Body of pancreas (tissue), 4 donors: ENCODE measurements around the gene SOX6.

Experiments
- POLR2A ChIP-seq, 3 donors: fragments of 450-650 bp; IDR thresholded peaks; one replicate each; pipeline ENCODE4 v1.6.1; 2016; ENCODE audit warnings: antibody characterized with exemption in 3 of 3, mild to moderate bottlenecking in 2 of 3
- TF ChIP-seq, protein P1 (sequence below), 7 experiments: fragments of 450-650 bp in 4 of 7; fragments of 200-600 bp in 3 of 7; sonication (generic) in 3 of 7; IDR thresholded peaks; one replicate each; pipeline ENCODE4 v1.5.1; 2016 to 2019; ENCODE audit warnings: antibody characterized with exemption in 7 of 7

DNA sequence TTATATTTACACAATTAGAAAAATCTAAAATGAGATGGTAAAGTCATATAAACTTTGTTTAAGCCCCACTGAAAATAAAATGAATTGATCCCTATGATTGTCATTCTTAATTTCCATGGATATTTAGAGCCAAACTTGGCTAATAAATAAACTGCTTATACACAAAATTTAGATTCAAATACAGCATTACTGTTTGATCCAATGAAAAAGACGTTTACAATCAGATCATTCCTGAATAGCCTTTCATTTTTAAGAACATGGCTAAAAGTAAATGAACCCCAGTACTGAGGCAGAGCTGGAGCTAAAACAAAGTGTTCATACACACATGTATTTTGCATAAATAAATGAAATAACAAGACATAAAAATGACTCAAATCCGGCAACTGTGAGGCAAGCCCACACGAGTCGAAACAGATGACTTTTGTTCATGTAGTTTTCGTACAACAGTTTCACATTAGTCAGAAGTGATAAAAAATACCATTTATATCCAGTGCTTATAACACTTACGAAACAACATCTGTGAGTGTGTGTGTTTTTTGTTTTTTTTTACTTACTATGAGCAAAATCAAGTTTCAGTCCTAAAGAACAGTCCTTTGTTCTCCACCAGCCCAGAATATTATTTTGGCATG, 386.5 kb downstream of the SOX6 start:
- TF ChIP-seq, protein P1, sequence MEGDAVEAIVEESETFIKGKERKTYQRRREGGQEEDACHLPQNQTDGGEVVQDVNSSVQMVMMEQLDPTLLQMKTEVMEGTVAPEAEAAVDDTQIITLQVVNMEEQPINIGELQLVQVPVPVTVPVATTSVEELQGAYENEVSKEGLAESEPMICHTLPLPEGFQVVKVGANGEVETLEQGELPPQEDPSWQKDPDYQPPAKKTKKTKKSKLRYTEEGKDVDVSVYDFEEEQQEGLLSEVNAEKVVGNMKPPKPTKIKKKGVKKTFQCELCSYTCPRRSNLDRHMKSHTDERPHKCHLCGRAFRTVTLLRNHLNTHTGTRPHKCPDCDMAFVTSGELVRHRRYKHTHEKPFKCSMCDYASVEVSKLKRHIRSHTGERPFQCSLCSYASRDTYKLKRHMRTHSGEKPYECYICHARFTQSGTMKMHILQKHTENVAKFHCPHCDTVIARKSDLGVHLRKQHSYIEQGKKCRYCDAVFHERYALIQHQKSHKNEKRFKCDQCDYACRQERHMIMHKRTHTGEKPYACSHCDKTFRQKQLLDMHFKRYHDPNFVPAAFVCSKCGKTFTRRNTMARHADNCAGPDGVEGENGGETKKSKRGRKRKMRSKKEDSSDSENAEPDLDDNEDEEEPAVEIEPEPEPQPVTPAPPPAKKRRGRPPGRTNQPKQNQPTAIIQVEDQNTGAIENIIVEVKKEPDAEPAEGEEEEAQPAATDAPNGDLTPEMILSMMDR (IDR thresholded peaks at IDR 0.05) = no peak
- TF ChIP-seq POLR2A (IDR thresholded peaks at IDR 0.05) = no peak
